ENCODE results near the gene BEGAIN. TPM values are rescaled to one million over a fixed set of nuclear protein-coding genes. Genes with fewer than 3 reads are reported as not detected.
A peak's percentile ranks its signal among the peaks of the same experiment; 100 is the strongest.

The BEGAIN gene
- total RNA-seq, 4 donors from 2014 or later, result 0.68 to 2.8 (median 1.1) TPM

- 60% methylated on average over 4 of the region's 4 CpGs for WGBS
- Histone ChIP-seq H3K36me3 (no peaks in the 10 kb centered on the region), H3K4me1 (peaks cover under 1% of the 10 kb centered on the region), H3K27ac (no peak overlapping the region), H3K9me3 (no peaks in the 10 kb centered on the region), H3K4me3 (no peak overlapping the region), H3K27me3 (peaks cover 49% of the 10 kb centered on the region)
- DNase-seq (ENCODE audit: low spot score in 2 of 2), result peak in 1 of 2 donors; percentile 19
- no peak for TF ChIP-seq EP300 (IDR thresholded peaks at IDR 0.05)
- no peak for TF ChIP-seq POLR2A (IDR thresholded peaks at IDR 0.05)
- no peak for TF ChIP-seq CTCF (IDR thresholded peaks at IDR 0.05)
- no peak for TF ChIP-seq POLR2AphosphoS5 (IDR thresholded peaks at IDR 0.05)
Observed at GRCh38 chr14:100592972-100593371, 5.8 kb upstream of the BEGAIN start.

GRCh38 chr14:100592461-100592891 lies 5.3 kb upstream of the BEGAIN start:
- H3K27me3 ChIP-seq, result peaks cover 54% of the 10 kb centered on the region

GRCh38 chr14:100591453-100592371 lies 4.5 kb upstream of the BEGAIN start:
- H3K27me3 ChIP-seq, result peaks cover 58% of the 10 kb centered on the region
- no peak overlapping the region for H3K27ac ChIP-seq
- DNase-seq (ENCODE audit: low spot score in 2 of 2), result peak in 1 of 2 donors; percentile 49
- H3K4me3 ChIP-seq, result no peak overlapping the region
- no peaks in the 10 kb centered on the region for H3K9me3 ChIP-seq
- H3K36me3 ChIP-seq, result no peaks in the 10 kb centered on the region
- WGBS, result 88% methylated on average over 14 of the region's 16 CpGs
- peaks cover 9% of the 10 kb centered on the region for H3K4me1 ChIP-seq
- TF ChIP-seq CTCF (IDR thresholded peaks at IDR 0.05), result no peak
- no peak for TF ChIP-seq EP300 (IDR thresholded peaks at IDR 0.05)
- no peak for TF ChIP-seq POLR2AphosphoS5 (IDR thresholded peaks at IDR 0.05)
- no peak for TF ChIP-seq POLR2A (IDR thresholded peaks at IDR 0.05)

More at GRCh38 chr14:100592461-100592891, 5.3 kb upstream of the BEGAIN start:
- peak in 1 of 2 donors; percentile 46 for DNase-seq (ENCODE audit: low spot score in 2 of 2)
- 78% methylated on average over 10 of the region's 10 CpGs for WGBS
- no peaks in the 10 kb centered on the region for H3K9me3 ChIP-seq
- no peak overlapping the region for H3K27ac ChIP-seq
- no peak for TF ChIP-seq POLR2AphosphoS5 (IDR thresholded peaks at IDR 0.05)
- TF ChIP-seq EP300 (IDR thresholded peaks at IDR 0.05), result no peak
- TF ChIP-seq CTCF (IDR thresholded peaks at IDR 0.05), result no peak
- TF ChIP-seq POLR2A (IDR thresholded peaks at IDR 0.05), result no peak
- no peak overlapping the region for H3K4me3 ChIP-seq
- no peaks in the 10 kb centered on the region for H3K36me3 ChIP-seq
- H3K4me1 ChIP-seq, result peaks cover 5% of the 10 kb centered on the region

- no peak for TF ChIP-seq CTCF (IDR thresholded peaks at IDR 0.05)
- TF ChIP-seq POLR2A (IDR thresholded peaks at IDR 0.05), result no peak
- TF ChIP-seq POLR2AphosphoS5 (IDR thresholded peaks at IDR 0.05), result no peak
- no peak for TF ChIP-seq EP300 (IDR thresholded peaks at IDR 0.05)
- Histone ChIP-seq H3K9me3 (no peaks in the 10 kb centered on the region), H3K4me1 (peaks cover 15% of the 10 kb centered on the region), H3K4me3 (no peak overlapping the region), H3K36me3 (no peaks in the 10 kb centered on the region), H3K27ac (no peak overlapping the region), H3K27me3 (peaks cover 67% of the 10 kb centered on the region)
- peak in 1 of 2 donors; percentile 39 for DNase-seq (ENCODE audit: low spot score in 2 of 2)
- WGBS, result 94% methylated on average over 14 of the region's 14 CpGs
Observed at GRCh38 chr14:100590726-100591452, 3.7 kb upstream of the BEGAIN start.

All from suprapubic skin (tissue), 4 donors.